K562 (cell line): ENCODE results near the gene ZNF687. TPM values are rescaled to one million over a fixed set of nuclear protein-coding genes. Genes with fewer than 3 reads are reported as not detected.
A peak's percentile ranks its signal among the peaks of the same experiment; 100 is the strongest.

ENCODE experiments used
- ATAC-seq: fragments of 200-7000 bp; cut with Tn5 transposase; 3 replicates; pipeline ENCODE4 v1.9.1; 2020; ENCODE audit warnings: moderate library complexity
- BruUV-seq: library from RNA; stranded (reverse); fragments of 400-500 nt; replicated peaks from 2 replicates; lab custom pipeline; 2021; lab: Mats Ljungman, UMichigan
- CTCF ChIA-PET: fragments of 300-600 bp; formaldehyde crosslinking; extraction: SDS; loops from one replicate; lab custom pipeline; 2021; ENCODE audit warnings: low intra/inter-chr PET ratio; lab: Yijun Ruan, JAX
- POLR2A ChIA-PET: fragments of 300-600, 350-650 bp; sonication (Branson Sonifier 250); formaldehyde crosslinking; extraction: SDS; loops from one replicate; lab custom pipeline; 2021; ENCODE audit warnings: antibody characterized with exemption, inconsistent platforms; lab: Yijun Ruan, JAX
- DNase-seq, 4 experiments: peaks; one replicate each; pipeline versions ENCODE4 v3.0.0 to v3.0.0-alpha.2; 2011 to 2018; ENCODE audit warnings: low spot score in 3 of 4, mixed read lengths in 3 of 4; ENCODE audit errors: extremely low read depth in 1 of 4
- FAIRE-seq: peaks from 2 replicates; lab custom pipeline; 2011; peaks lifted over from hg19 to GRCh38; lab: Jason Lieb, UNC
- H2AFZ ChIP-seq: 2 replicates; pipeline ENCODE4 v1.6.0; 2011; ENCODE audit warnings: low read depth, low read length, control low read depth, inconsistent platforms
- H3K27ac ChIP-seq: fragments of 200-600 bp; 3 replicates; pipeline ENCODE4 v1.8.0; 2011; ENCODE audit warnings: low read depth, mild to moderate bottlenecking, control low read depth, inconsistent platforms, low read length, moderate library complexity, mixed read lengths; ENCODE audit errors: extremely low read depth
- H3K27me3 ChIP-seq, 2 experiments: fragments of 300-600 bp in 1 of 2; 2 replicates in 1 of 2; 3 replicates in 1 of 2; pipeline versions ENCODE4 v1.6.0 to v1.8.0; 2011; ENCODE audit warnings: inconsistent platforms in 2 of 2, low read length in 2 of 2, mild to moderate bottlenecking in 1 of 2, mixed read lengths in 1 of 2, moderate library complexity in 1 of 2; ENCODE audit not compliant: control insufficient read depth in 2 of 2, insufficient read depth in 2 of 2
- H3K36me3 ChIP-seq: fragments of 300-600 bp; 3 replicates; pipeline ENCODE4 v1.8.0; 2011; ENCODE audit warnings: mild to moderate bottlenecking, low read length, inconsistent platforms; ENCODE audit not compliant: control insufficient read depth, insufficient read depth
- H3K4me1 ChIP-seq, 2 experiments: fragments of 200-600 bp in 1 of 2; replicated peaks in 1 of 2; 2 replicates in 1 of 2; 3 replicates in 1 of 2; pipeline versions ENCODE4 v1.5.1 to v1.8.0; 2011; ENCODE audit warnings: inconsistent platforms in 2 of 2, low read length in 2 of 2, mild to moderate bottlenecking in 1 of 2, mixed read lengths in 1 of 2, moderate library complexity in 1 of 2; ENCODE audit not compliant: control insufficient read depth in 2 of 2, insufficient read depth in 2 of 2
- H3K4me2 ChIP-seq: 2 replicates; pipeline ENCODE4 v1.6.1; 2011; ENCODE audit warnings: low read length, control low read depth, inconsistent platforms, mixed read lengths; ENCODE audit not compliant: insufficient read depth
- H3K4me3 ChIP-seq: fragments of 200-600 bp; sonication (generic), shearing (Covaris generic); 2 replicates; pipeline ENCODE4 v1.5.1; 2016; ENCODE audit warnings: control low read depth, inconsistent platforms
- H3K79me2 ChIP-seq: fragments of 200-600 bp; 3 replicates; pipeline ENCODE4 v1.8.0; 2011; ENCODE audit warnings: low read length, inconsistent platforms; ENCODE audit not compliant: control insufficient read depth, insufficient read depth
- H3K9ac ChIP-seq, 2 experiments: 2 replicates each; pipeline versions ENCODE4 v1.6.0 to v1.6.1; 2011; ENCODE audit warnings: low read depth in 2 of 2, low read length in 2 of 2, control low read depth in 1 of 2, inconsistent platforms in 1 of 2, mild to moderate bottlenecking in 1 of 2, mixed read lengths in 1 of 2; ENCODE audit not compliant: insufficient read depth in 1 of 2
- H3K9me1 ChIP-seq: one replicate; pipeline ENCODE4 v1.6.0; 2011; ENCODE audit warnings: inconsistent platforms, mild to moderate bottlenecking, low read length, moderate library complexity; ENCODE audit not compliant: control insufficient read depth, insufficient read depth
- H3K9me3 ChIP-seq: replicated peaks from 2 replicates; pipeline ENCODE4 v1.5.1; 2011; ENCODE audit warnings: low read depth, low read length, inconsistent platforms; ENCODE audit not compliant: control insufficient read depth, insufficient read depth
- H4K20me1 ChIP-seq: replicated peaks from 2 replicates; pipeline ENCODE4 v1.6.1; 2011; ENCODE audit warnings: low read length, inconsistent platforms, mixed read lengths; ENCODE audit not compliant: control insufficient read depth, insufficient read depth
- CHD1 ChIP-seq: fragments of 200-600 bp; sonication (generic); IDR thresholded peaks from one replicate; pipeline ENCODE4 v1.6.1; 2012; ENCODE audit warnings: mild to moderate bottlenecking, moderate library complexity, low read length, inconsistent platforms
- DACH1 ChIP-seq: fragments of 450-650 bp; IDR thresholded peaks from 2 replicates; pipeline ENCODE4 v1.6.1; 2018; ENCODE audit not compliant: partially characterized antibody
- GABPB2 ChIP-seq: fragments of 250-450 bp; sonication (Bioruptor Pico); conservative IDR thresholded peaks from 2 replicates; pipeline ENCODE4 v1.5.1; 2021; ENCODE audit warnings: mild to moderate bottlenecking
- MYC ChIP-seq, 2 experiments: fragments of 250-450 bp in 1 of 2; sonication (Bioruptor Pico) in 1 of 2; IDR thresholded peaks; 2 replicates each; pipeline versions ENCODE4 v1.5.1 to v1.6.1; 2012 to 2021; ENCODE audit warnings: low read depth in 2 of 2, borderline replicate concordance in 1 of 2, improper control_type of control experiment in 1 of 2, low read length in 1 of 2, mild to moderate bottlenecking in 1 of 2, moderate library complexity in 1 of 2
- POLR2A ChIP-seq: fragments of 450-650 bp; conservative IDR thresholded peaks from 2 replicates; pipeline ENCODE4 v1.6.1; 2016
- RBFOX2 ChIP-seq: fragments of 200-400 bp; formaldehyde crosslinking; IDR thresholded peaks from 2 replicates; pipeline ENCODE4 v1.6.1; 2017; ENCODE audit warnings: low read depth, mild to moderate bottlenecking, low read length, moderate library complexity
- SIN3A ChIP-seq, 2 experiments: fragments of 150-350 bp in 1 of 2; IDR thresholded peaks; 2 replicates each; pipeline ENCODE4 v1.6.1; 2011 to 2016; ENCODE audit warnings: borderline replicate concordance in 2 of 2, low read depth in 2 of 2, low read length in 2 of 2, mild to moderate bottlenecking in 2 of 2, moderate library complexity in 2 of 2; ENCODE audit not compliant: control insufficient read depth in 1 of 2
- SMAD4 ChIP-seq: fragments of 250-450 bp; sonication (Bioruptor Pico); conservative IDR thresholded peaks from 2 replicates; pipeline ENCODE4 v1.8.0; 2021; ENCODE audit warnings: inconsistent platforms, mild to moderate bottlenecking, moderate library complexity
- TAF15 ChIP-seq: fragments of 200-400 bp; formaldehyde crosslinking; IDR thresholded peaks from 2 replicates; pipeline ENCODE4 v1.6.1; 2017; ENCODE audit warnings: mild to moderate bottlenecking, low read depth, low read length, moderate library complexity
- TCF7 ChIP-seq: sonication (generic); IDR thresholded peaks from 2 replicates; pipeline ENCODE4 v1.6.1; 2016; ENCODE audit warnings: antibody characterized with exemption, borderline replicate concordance
- WGBS: fragments of 100-300 bp; shearing (Covaris generic); methylation state at CpG from one replicate; pipeline ENCODE4 v1.1.6; 2016; ENCODE audit warnings: low coverage, mixed read lengths; ENCODE audit not compliant: insufficient coverage; ENCODE audit errors: missing lambda C conversion rate; 5-methylcytosine and 5-hydroxymethylcytosine counted together
- in situ Hi-C: fragments of 300-500 bp; cut with MboI; formaldehyde crosslinking; loops from 4 replicates; pipeline ENCODE4 v1.15.0; 2018; ENCODE audit warnings: inconsistent platforms, mixed read lengths
- intact Hi-C: fragments of 100-400 bp; cut with micrococcal nuclease; formaldehyde crosslinking; loops from 2 replicates; pipeline ENCODE4 v1.14.2; 2022
- polyA plus RNA-seq, 8 experiments: library from polyadenylated mRNA; depleted of rRNA in 4 of 8; stranded (reverse) in 5 of 8; unstranded in 3 of 8; fragments of >200 nt; fragmentation: Nextera tagmentation in 2 of 8; fragmentation: Illumina TruSeq in 1 of 8; extraction: Ambion mirVana in 2 of 8; extraction: Trizol in 1 of 8; gene quantifications; 2 replicates each; pipeline versions ENCODE4 v1.2.1 to v1.2.3, GENCODE V29; 2011 to 2014; ENCODE audit warnings: inconsistent platforms in 1 of 8, missing spikeins in 1 of 8
- total RNA-seq, 7 experiments: library from RNA; depleted of rRNA in 6 of 7; stranded (reverse); fragments of >200 nt in 6 of 7; fragmentation: Illumina TruSeq in 2 of 7; extraction: Trizol in 2 of 7; gene quantifications; 2 replicates each; pipeline versions ENCODE4 v1.2.1 to v1.2.3, GENCODE V29; 2011 to 2021; ENCODE audit warnings: low replicate concordance in 1 of 7
- TF ChIP-seq, protein P1 (sequence below): fragments of 250-450 bp; sonication (Bioruptor Pico); IDR thresholded peaks from 2 replicates; pipeline ENCODE4 v1.5.0; 2021; ENCODE audit warnings: mild to moderate bottlenecking, borderline replicate concordance
- TF ChIP-seq, protein P2 (sequence below): fragments of 450-650 bp; formaldehyde crosslinking; IDR thresholded peaks from 2 replicates; pipeline ENCODE4 v1.4.0; 2020; ENCODE audit warnings: mild to moderate bottlenecking, moderate library complexity

ZNF687 gene
- total and polyA plus RNA-seq, 9 of the 15 experiments (the other 6 are each of a cell fraction or from before 2014, with no cell fraction given) = 0.13 to 26.4 (median 10.6) TPM

- H3K36me3 ChIP-seq = peaks cover 21% of the 10 kb centered on the region
- ChIA-PET CTCF (no interaction called here), POLR2A (interaction anchor here (0.7 to 12.6 kb wide), 15 partner anchors 9 to 439 kb away, joined by 3 to 156 read pairs (median 6); partner anchors contain the start of genes PSMB4 and RFX5)
- H3K4me3 ChIP-seq = peak within 1 kb of the TSS; percentile 55
- H3K9me3 ChIP-seq = no peaks in the 10 kb centered on the region
- DNase-seq (peak; percentile 93 to 98 (median 96)), ATAC-seq (peak; percentile 92), FAIRE-seq (peak; percentile 97)
- peak within 1 kb of the TSS; percentile 97 for H2AFZ ChIP-seq
- H3K4me2 ChIP-seq = peak within 1 kb of the TSS; percentile 97
- peaks cover 34% of the 10 kb centered on the region for H3K79me2 ChIP-seq
- no peaks in the 10 kb centered on the region for H3K27me3 ChIP-seq
- intact Hi-C loops (loop anchor here (1.0 kb wide), 1 partner anchor 16 kb away; no protein-coding TSS in a partner anchor), in situ Hi-C loops (no loop called here)
- no peaks in the 10 kb centered on the region for H3K9me1 ChIP-seq
- H3K9ac ChIP-seq = peak within 1 kb of the TSS; percentile 72 to 94
- H4K20me1 ChIP-seq = 0 out of 2 replicates have a peak, but pooled peaks cover 5% of the 10 kb centered on the region
- under 1% methylated on average over 37 of the region's 40 CpGs for WGBS
- peak within 1 kb of the TSS; percentile 86 for H3K27ac ChIP-seq
- H3K4me1 ChIP-seq = peaks cover 3 to 29% of the 10 kb centered on the region in 2 experiments; a peak in 3 of 5 replicates
- BruUV-seq = no TSS peak
- peak; percentile 46; the same call in 1 of the 2 replicates for TF ChIP-seq SMAD4 (CRISPR knock-in tag)
- peak; percentile 46 to 91; a peak in 2 of 4 replicates for TF ChIP-seq SIN3A (IDR thresholded peaks at IDR 0.05; ENCODE audit: borderline replicate concordance in 2 of 2, control insufficient read depth in 1 of 2, low read depth in 2 of 2, low read length in 2 of 2)
- TF ChIP-seq, protein P1, sequence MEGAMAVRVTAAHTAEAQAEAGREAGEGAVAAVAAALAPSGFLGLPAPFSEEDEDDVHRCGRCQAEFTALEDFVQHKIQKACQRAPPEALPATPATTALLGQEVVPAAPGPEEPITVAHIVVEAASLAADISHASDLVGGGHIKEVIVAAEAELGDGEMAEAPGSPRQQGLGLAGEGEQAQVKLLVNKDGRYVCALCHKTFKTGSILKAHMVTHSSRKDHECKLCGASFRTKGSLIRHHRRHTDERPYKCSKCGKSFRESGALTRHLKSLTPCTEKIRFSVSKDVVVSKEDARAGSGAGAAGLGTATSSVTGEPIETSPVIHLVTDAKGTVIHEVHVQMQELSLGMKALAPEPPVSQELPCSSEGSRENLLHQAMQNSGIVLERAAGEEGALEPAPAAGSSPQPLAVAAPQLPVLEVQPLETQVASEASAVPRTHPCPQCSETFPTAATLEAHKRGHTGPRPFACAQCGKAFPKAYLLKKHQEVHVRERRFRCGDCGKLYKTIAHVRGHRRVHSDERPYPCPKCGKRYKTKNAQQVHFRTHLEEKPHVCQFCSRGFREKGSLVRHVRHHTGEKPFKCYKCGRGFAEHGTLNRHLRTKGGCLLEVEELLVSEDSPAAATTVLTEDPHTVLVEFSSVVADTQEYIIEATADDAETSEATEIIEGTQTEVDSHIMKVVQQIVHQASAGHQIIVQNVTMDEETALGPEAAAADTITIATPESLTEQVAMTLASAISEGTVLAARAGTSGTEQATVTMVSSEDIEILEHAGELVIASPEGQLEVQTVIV = no peak
- no peak for TF ChIP-seq TAF15
- TF ChIP-seq GABPB2 (CRISPR knock-in tag) = no peak
- peak; percentile 59 for TF ChIP-seq MYC (IDR thresholded peaks at IDR 0.05; ENCODE audit: low read depth, low read length)
- TF ChIP-seq MYC (CRISPR knock-in tag; IDR thresholded peaks at IDR 0.05; ENCODE audit: borderline replicate concordance, low read depth) = no peak
- TF ChIP-seq RBFOX2 = peak; percentile 85
- TF ChIP-seq POLR2A = peak; percentile 82
- peak; percentile 56 for TF ChIP-seq DACH1
- TF ChIP-seq CHD1 = peak; percentile 86
- no peak for TF ChIP-seq TCF7
- TF ChIP-seq, protein P2, sequence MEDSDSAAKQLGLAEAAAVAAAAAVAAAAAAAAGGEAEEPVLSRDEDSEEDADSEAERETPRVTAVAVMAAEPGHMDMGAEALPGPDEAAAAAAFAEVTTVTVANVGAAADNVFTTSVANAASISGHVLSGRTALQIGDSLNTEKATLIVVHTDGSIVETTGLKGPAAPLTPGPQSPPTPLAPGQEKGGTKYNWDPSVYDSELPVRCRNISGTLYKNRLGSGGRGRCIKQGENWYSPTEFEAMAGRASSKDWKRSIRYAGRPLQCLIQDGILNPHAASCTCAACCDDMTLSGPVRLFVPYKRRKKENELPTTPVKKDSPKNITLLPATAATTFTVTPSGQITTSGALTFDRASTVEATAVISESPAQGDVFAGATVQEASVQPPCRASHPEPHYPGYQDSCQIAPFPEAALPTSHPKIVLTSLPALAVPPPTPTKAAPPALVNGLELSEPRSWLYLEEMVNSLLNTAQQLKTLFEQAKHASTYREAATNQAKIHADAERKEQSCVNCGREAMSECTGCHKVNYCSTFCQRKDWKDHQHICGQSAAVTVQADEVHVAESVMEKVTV (CRISPR knock-in tag) = 0 out of 2 replicates have a peak, but pooled peaks have one; percentile 6
These were observed 45.3 kb downstream of the ZNF687 start, which contains the start of gene PI4KB for GRCh38 chr1:151327223-151327902. PI4KB (minus strand) TSS chr1:151327416; CDS start chr1:151316481, 10,935 bp downstream.
